Prostate gland (tissue), 2 donors: Measurements from ENCODE around the gene OR14J1. TPM values are rescaled to one million over a fixed set of nuclear protein-coding genes. Genes with fewer than 3 reads are reported as not detected.
"Not testable (repeated sequence)": the region's sequence is repeated elsewhere in the genome, so short reads cannot be mapped to it uniquely, and the experiment has no call there.

Experiments used
- DNase-seq: peaks from one replicate; pipeline ENCODE4 v3.0.0-alpha.2; 2019; ENCODE audit warnings: low spot score
- H3K27ac ChIP-seq, 2 donors: fragments of 200-600 bp; sonication (generic); 2 replicates each; pipeline ENCODE4 v1.5.1; 2017 to 2019
- H3K27me3 ChIP-seq: fragments of 200-600 bp; sonication (generic); replicated peaks from 2 replicates; pipeline ENCODE4 v1.5.1; 2019; ENCODE audit not compliant: insufficient read depth
- H3K36me3 ChIP-seq, 2 donors: fragments of 200-600 bp; sonication (generic); 1 replicate in 1 of 2; 2 replicates in 1 of 2; pipeline versions ENCODE4 v1.5.1 to v1.8.1; 2017 to 2019
- H3K4me1 ChIP-seq: fragments of 200-600 bp; sonication (generic); replicated peaks from 2 replicates; pipeline ENCODE4 v1.5.1; 2019
- H3K4me3 ChIP-seq, 2 donors: fragments of 200-600 bp; sonication (generic); 2 replicates each; pipeline ENCODE4 v1.5.1; 2017 to 2019
- H3K9me3 ChIP-seq: fragments of 200-600 bp; sonication (generic); 2 replicates; pipeline ENCODE4 v1.5.1; 2017
- CTCF ChIP-seq, 4 experiments: fragments of 200-600 bp in 2 of 4; fragments of 450-650 bp in 2 of 4; sonication (generic) in 2 of 4; IDR thresholded peaks; 1 replicate in 3 of 4; 2 replicates in 1 of 4; pipeline ENCODE4 v1.5.1; 2016 to 2019; ENCODE audit warnings: antibody characterized with exemption in 4 of 4, mild to moderate bottlenecking in 2 of 4, moderate library complexity in 2 of 4
- POLR2A ChIP-seq: fragments of 450-650 bp; IDR thresholded peaks from one replicate; pipeline ENCODE4 v1.6.1; 2016; ENCODE audit warnings: antibody characterized with exemption, mild to moderate bottlenecking
- POLR2AphosphoS5 ChIP-seq: sonication (generic); formaldehyde crosslinking; IDR thresholded peaks from one replicate; pipeline ENCODE4 v1.6.1; 2017; ENCODE audit warnings: antibody characterized with exemption
- WGBS: methylation state at CpG from one replicate; pipeline ENCODE4 v1.1.5; 2018; 5-methylcytosine and 5-hydroxymethylcytosine counted together
- intact Hi-C: fragments of 100-400 bp; cut with DNase I; formaldehyde crosslinking; loops from one replicate; pipeline ENCODE4 v1.14.2; 2022
- total RNA-seq, 2 donors: library from RNA; depleted of rRNA; stranded (reverse); fragments of >200 nt; gene quantifications; one replicate each; pipeline ENCODE4 v1.1.0, GENCODE V29; 2016

OR14J1 gene
- total RNA-seq, 2 donors from 2014 or later, result 0.40 TPM; not detected in 1

GRCh38 chr6:29332676-29333075, 31.2 kb downstream of the OR14J1 start:
- intact Hi-C loops, result no loop called here
- H3K9me3 ChIP-seq, result no peaks in the 10 kb centered on the region
- DNase-seq, result no peak
- no peak overlapping the region for H3K27ac ChIP-seq
- H3K4me1 ChIP-seq, result no peaks in the 10 kb centered on the region
- H3K27me3 ChIP-seq, result no peaks in the 10 kb centered on the region
- no peak overlapping the region for H3K4me3 ChIP-seq
- no peak for TF ChIP-seq POLR2A
- TF ChIP-seq CTCF (IDR thresholded peaks at IDR 0.05), result no peak
- TF ChIP-seq POLR2AphosphoS5, result no peak
- H3K36me3 ChIP-seq, result no peaks in the 10 kb centered on the region

- WGBS, result 89% methylated on average over 2 of the region's 2 CpGs
- TF ChIP-seq POLR2A (no peak), CTCF (IDR thresholded peaks at IDR 0.05) (no peak)
- no peaks in the 10 kb centered on the region for H3K27me3 ChIP-seq
- no peaks in the 10 kb centered on the region for H3K36me3 ChIP-seq
- H3K4me1 ChIP-seq, result no peaks in the 10 kb centered on the region
- H3K27ac ChIP-seq, result no peak overlapping the region
- intact Hi-C loops, result no loop called here
- no peak for DNase-seq
- no peaks in the 10 kb centered on the region for H3K9me3 ChIP-seq
- H3K4me3 ChIP-seq, result no peak overlapping the region
Measured at GRCh38 chr6:29336269-29336668, 34.8 kb downstream of the OR14J1 start.

- TF ChIP-seq POLR2A (no peak), POLR2AphosphoS5 (no peak), CTCF (IDR thresholded peaks at IDR 0.05) (no peak)
- intact Hi-C loops, result no loop called here
- no peaks in the 10 kb centered on the region for H3K27me3 ChIP-seq
Measured at GRCh38 chr6:29345380-29345779, 43.9 kb downstream of the OR14J1 start.

GRCh38 chr6:29349348-29349747, 47.8 kb downstream of the OR14J1 start:
- DNase-seq, H3K9me3 ChIP-seq, H3K4me1 ChIP-seq, intact Hi-C loops, H3K27ac ChIP-seq, H3K27me3 ChIP-seq, H3K36me3 ChIP-seq, H3K4me3 ChIP-seq: not testable (repeated sequence)
- WGBS, result 95% methylated on average over 3 of the region's 3 CpGs

More at GRCh38 chr6:29345380-29345779, 43.9 kb downstream of the OR14J1 start:
- no peak for DNase-seq
- H3K27ac ChIP-seq, result no peak overlapping the region
- WGBS, result 86% methylated on average over 3 of the region's 3 CpGs
- no peaks in the 10 kb centered on the region for H3K4me1 ChIP-seq
- H3K36me3 ChIP-seq, result no peaks in the 10 kb centered on the region
- H3K9me3 ChIP-seq, result no peaks in the 10 kb centered on the region
- H3K4me3 ChIP-seq, result no peak overlapping the region

- H3K4me3 ChIP-seq, result no peak overlapping the region
- TF ChIP-seq POLR2AphosphoS5 (no peak), POLR2A (no peak), CTCF (IDR thresholded peaks at IDR 0.05) (no peak)
Measured at GRCh38 chr6:29354980-29355379, 53.5 kb downstream of the OR14J1 start.

More at GRCh38 chr6:29354980-29355379, 53.5 kb downstream of the OR14J1 start:
- Histone ChIP-seq H3K9me3 (no peaks in the 10 kb centered on the region), H3K4me1 (no peaks in the 10 kb centered on the region), H3K27me3 (no peaks in the 10 kb centered on the region), H3K36me3 (no peaks in the 10 kb centered on the region), H3K27ac (no peak overlapping the region)
- no peak for DNase-seq
- intact Hi-C loops, result no loop called here
